Upper lobe of left lung (tissue), 6 donors: ENCODE results near the gene COX6A2. TPM values are rescaled to one million over a fixed set of nuclear protein-coding genes. Genes with fewer than 3 reads are reported as not detected.

ENCODE experiments used
- ATAC-seq, 2 donors: fragments of 200-7000 bp; cut with Tn5 transposase; one replicate each; pipeline ENCODE4 v1.9.1; 2022; ENCODE audit warnings: mild to moderate bottlenecking in 2 of 2, moderate library complexity in 2 of 2; ENCODE audit not compliant: low FRiP score in 2 of 2
- DNase-seq, 2 donors: peaks; one replicate each; pipeline ENCODE4 v3.0.0-alpha.2; 2019 to 2020
- H3K27ac ChIP-seq, 4 donors: fragments of 200-600 bp; sonication (generic); one replicate each; pipeline ENCODE4 v1.5.1; 2016 to 2019
- H3K27me3 ChIP-seq, 4 donors: fragments of 200-600 bp; sonication (generic); one replicate each; pipeline ENCODE4 v1.5.1; 2017 to 2019
- H3K36me3 ChIP-seq, 4 donors: fragments of 200-600 bp; sonication (generic); one replicate each; pipeline ENCODE4 v1.5.1; 2016 to 2019
- H3K4me1 ChIP-seq, 4 donors: fragments of 200-600 bp; sonication (generic); one replicate each; pipeline ENCODE4 v1.5.1; 2018 to 2019
- H3K4me3 ChIP-seq, 4 donors: fragments of 200-600 bp; sonication (generic); one replicate each; pipeline ENCODE4 v1.5.1; 2017 to 2019; ENCODE audit warnings: mild to moderate bottlenecking in 2 of 4, moderate library complexity in 1 of 4
- H3K9me3 ChIP-seq, 4 donors: fragments of 200-600 bp; sonication (generic); one replicate each; pipeline ENCODE4 v1.5.1; 2018 to 2019
- EP300 ChIP-seq, 4 donors: sonication (generic); formaldehyde crosslinking; IDR thresholded peaks; one replicate each; pipeline ENCODE4 v1.5.1; 2017; ENCODE audit warnings: antibody characterized with exemption in 4 of 4, control low read depth in 2 of 4
- POLR2A ChIP-seq, 4 donors: fragments of 450-650 bp; IDR thresholded peaks; one replicate each; pipeline ENCODE4 v1.5.1; 2016 to 2017; ENCODE audit warnings: antibody characterized with exemption in 4 of 4, mild to moderate bottlenecking in 2 of 4
- POLR2AphosphoS5 ChIP-seq, 2 donors: sonication (generic); formaldehyde crosslinking; IDR thresholded peaks; one replicate each; pipeline ENCODE4 v1.5.1; 2017; ENCODE audit warnings: antibody characterized with exemption in 2 of 2
- WGBS, 2 donors: methylation state at CpG; one replicate each; pipeline ENCODE4 v1.1.5; 2017 to 2018; 5-methylcytosine and 5-hydroxymethylcytosine counted together
- total RNA-seq, 6 donors: library from RNA; depleted of rRNA in 4 of 6; stranded (reverse); fragments of >200 nt in 4 of 6; gene quantifications; one replicate each; pipeline versions ENCODE4 v1.1.0 to v1.2.1, GENCODE V29; 2016 to 2021
- TF ChIP-seq, protein P1 (sequence below), 6 experiments: fragments of 450-650 bp in 4 of 6; fragments of 200-600 bp in 2 of 6; sonication (generic) in 2 of 6; IDR thresholded peaks; one replicate each; pipeline ENCODE4 v1.5.1; 2016 to 2019; ENCODE audit warnings: antibody characterized with exemption in 6 of 6
- donor health status: DM: no; HTN: no; CAD: no; lungs with moderate emphysema.
- donor health status: DM: no; HTN: yes; CAD: no; lungs with severe emphysema.

Gene COX6A2
- total RNA-seq, 6 donors from 2014 or later, result not detected

DNA sequence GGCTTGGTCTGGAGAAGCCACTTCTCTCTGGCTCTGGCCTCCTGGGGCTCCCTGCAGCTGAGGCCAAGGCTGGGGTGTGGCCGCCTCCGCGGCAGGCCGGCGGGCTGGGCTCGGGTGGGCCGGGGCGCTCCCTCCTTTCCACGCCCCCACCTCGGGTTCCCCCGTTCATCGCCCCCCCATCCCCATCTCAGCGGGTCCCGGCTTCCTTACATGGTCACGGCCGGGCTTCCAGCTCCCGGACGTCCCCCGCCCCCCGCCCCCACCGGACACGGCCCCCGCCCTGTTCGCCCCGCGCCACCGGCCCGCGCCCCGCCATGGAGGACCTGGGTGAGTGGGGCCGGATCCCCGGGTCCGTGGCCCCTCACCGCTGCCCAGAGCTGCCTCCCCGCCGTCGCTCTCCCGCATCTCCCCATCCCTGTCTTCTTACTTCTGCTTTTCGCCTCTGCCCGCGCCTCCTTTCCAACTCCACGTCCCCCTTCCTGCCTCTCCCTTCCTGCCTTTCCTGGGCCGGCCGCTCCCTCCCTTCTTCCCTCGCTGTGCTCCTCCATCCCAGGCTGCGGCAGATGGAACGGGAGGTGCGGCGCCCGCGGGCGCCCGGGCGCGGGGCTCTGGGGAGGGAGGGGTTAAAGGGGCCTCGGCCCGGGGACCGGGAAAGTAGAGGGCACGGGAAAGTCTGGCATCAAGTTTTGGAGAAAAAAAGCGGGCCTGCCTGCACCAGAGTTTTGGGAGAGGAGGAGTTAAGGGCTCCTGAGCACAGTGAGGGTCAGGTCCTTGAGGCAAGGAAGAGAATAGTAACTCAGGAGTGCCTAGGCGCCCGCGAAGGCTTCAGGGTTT, 43.9 kb upstream of the COX6A2 start, which contains the start of gene TGFB1I1:
TSS of gene TGFB1I1 (plus strand) at position 278 of the 834 bp plus-strand sequence. CDS start at position 315, 37 bp downstream.
- Histone ChIP-seq H3K27me3 (no peaks in the 10 kb centered on the region), H3K36me3 (peaks cover 0 to 43% (median 10%) of the 10 kb centered on the region in 4 donors), H3K27ac (peak within 1 kb of the TSS; percentile 85 to 98 (median 90)), H3K4me1 (peaks cover 21 to 46% (median 27%) of the 10 kb centered on the region in 4 donors), H3K4me3 (peak within 1 kb of the TSS; percentile 52 to 75 (median 62)), H3K9me3 (no peaks in the 10 kb centered on the region)
- DNase-seq (peak; percentile 43 to 90), ATAC-seq (peak in 1 of 2 donors; percentile 75)
- WGBS, 2 donors, result 2% methylated on average over 33 to 43 of the region's 63 CpGs
- TF ChIP-seq EP300 (IDR thresholded peaks at IDR 0.05) (no peak), POLR2AphosphoS5 (IDR thresholded peaks at IDR 0.05) (peak in 1 of 2 donors; percentile 10)

DNA sequence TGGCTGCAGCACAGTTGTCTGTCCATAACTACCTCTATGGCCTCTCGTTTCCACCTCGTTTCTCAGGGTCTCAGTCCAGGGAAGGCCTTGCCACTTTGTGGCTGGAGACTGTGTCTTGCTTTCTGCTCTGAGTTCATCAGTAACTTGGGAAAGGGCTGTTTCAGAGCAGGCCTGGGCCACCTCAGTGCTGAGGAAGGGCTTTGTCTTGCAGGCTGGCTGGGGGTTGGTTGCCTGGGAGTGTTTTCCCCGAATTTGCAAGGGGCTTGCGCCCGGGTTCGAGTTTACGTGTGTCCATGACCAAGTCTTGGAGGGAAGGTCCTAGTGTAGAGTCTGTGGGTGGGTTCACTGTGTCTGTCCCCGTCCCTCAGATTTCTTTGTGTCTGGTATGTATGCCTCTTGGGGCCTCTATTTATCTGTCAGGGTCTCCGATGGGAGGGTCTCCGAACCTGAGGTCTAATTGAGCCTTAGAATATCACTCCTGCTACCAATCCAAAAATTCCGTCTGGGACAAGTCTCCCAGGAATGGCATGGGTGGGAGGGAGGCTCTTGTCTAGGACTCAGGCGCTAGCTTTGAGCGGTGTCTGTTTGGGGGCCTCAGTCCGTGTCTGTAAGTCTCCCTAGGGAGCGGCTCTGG, 43.2 kb upstream of the COX6A2 start:
- ATAC-seq, result no peak
- TF ChIP-seq EP300 (IDR thresholded peaks at IDR 0.05), result no peak
- no peak for TF ChIP-seq POLR2AphosphoS5 (IDR thresholded peaks at IDR 0.05)
- TF ChIP-seq, protein P1, sequence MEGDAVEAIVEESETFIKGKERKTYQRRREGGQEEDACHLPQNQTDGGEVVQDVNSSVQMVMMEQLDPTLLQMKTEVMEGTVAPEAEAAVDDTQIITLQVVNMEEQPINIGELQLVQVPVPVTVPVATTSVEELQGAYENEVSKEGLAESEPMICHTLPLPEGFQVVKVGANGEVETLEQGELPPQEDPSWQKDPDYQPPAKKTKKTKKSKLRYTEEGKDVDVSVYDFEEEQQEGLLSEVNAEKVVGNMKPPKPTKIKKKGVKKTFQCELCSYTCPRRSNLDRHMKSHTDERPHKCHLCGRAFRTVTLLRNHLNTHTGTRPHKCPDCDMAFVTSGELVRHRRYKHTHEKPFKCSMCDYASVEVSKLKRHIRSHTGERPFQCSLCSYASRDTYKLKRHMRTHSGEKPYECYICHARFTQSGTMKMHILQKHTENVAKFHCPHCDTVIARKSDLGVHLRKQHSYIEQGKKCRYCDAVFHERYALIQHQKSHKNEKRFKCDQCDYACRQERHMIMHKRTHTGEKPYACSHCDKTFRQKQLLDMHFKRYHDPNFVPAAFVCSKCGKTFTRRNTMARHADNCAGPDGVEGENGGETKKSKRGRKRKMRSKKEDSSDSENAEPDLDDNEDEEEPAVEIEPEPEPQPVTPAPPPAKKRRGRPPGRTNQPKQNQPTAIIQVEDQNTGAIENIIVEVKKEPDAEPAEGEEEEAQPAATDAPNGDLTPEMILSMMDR (IDR thresholded peaks at IDR 0.05), result no peak
- no peak for TF ChIP-seq POLR2A (IDR thresholded peaks at IDR 0.05)
- WGBS, 2 donors, result 55 to 81% methylated on average over 3 to 14 of the region's 15 CpGs
- DNase-seq, result no peak
- no peaks in the 10 kb centered on the region for H3K9me3 ChIP-seq
- peak overlapping the region; percentile 85 to 98 (median 90) for H3K27ac ChIP-seq
- H3K27me3 ChIP-seq, result no peaks in the 10 kb centered on the region
- H3K36me3 ChIP-seq, result peaks cover 0 to 42% (median 13%) of the 10 kb centered on the region in 4 donors
- H3K4me3 ChIP-seq, result peak overlapping the region; percentile 52 to 75 (median 62)
- H3K4me1 ChIP-seq, result peaks cover 20 to 42% (median 26%) of the 10 kb centered on the region in 4 donors

DNA sequence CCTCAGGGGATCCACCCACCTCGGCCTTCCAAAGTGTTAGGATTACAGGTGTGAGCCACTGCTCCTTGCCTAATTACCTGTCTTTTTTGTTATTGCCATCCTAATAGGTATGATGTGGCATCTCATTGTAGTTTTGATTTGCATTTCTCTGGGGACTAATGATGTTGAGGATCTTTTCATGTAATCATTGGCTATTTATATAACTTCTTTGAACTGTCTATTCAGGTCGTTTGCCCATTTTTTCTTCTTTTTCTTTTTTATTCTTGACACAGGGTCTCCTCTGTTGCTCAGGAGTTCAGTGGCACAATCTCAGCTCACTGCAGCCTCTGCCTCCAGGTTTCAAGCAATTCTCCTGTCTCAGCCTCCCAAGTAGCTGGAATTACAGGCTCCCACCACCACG, 42.5 kb upstream of the COX6A2 start:
- H3K36me3 ChIP-seq, result peaks cover 2 to 42% (median 17%) of the 10 kb centered on the region in 4 donors
- peaks cover 17 to 34% (median 19%) of the 10 kb centered on the region in 4 donors for H3K4me1 ChIP-seq
- 81 to 89% methylated on average over 3 of the region's 3 CpGs for WGBS, 2 donors
- H3K27me3 ChIP-seq, result no peaks in the 10 kb centered on the region
- DNase-seq (no peak), ATAC-seq (no peak)
- peak overlapping the region in 3 of 4 donors; percentile 88 to 98 (median 92) for H3K27ac ChIP-seq
- TF ChIP-seq, protein P1 (IDR thresholded peaks at IDR 0.05), result no peak
- H3K9me3 ChIP-seq, result no peaks in the 10 kb centered on the region
- H3K4me3 ChIP-seq, result no peak overlapping the region

DNA sequence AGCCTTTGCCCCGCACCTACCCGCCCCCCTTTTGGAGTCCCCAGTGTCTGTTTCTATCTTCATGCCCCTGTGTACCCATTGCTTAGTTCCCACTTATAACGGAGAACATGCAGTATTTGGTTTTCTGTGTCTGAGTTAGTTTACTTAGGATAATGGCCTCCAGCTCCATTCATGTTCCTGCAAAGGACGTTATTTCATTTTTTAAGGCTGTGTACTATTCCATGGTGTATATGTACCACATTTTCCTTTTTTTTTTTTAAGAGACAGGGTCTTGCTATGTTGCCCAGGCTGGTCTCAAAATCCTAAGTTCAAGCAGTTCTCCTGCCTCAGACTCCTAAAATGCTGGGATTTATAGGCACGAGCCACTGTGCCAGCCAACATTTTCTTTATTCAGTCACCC, 39.7 kb upstream of the COX6A2 start:
- Histone ChIP-seq H3K27ac (no peak overlapping the region), H3K27me3 (no peaks in the 10 kb centered on the region), H3K4me1 (peaks cover 13 to 24% (median 17%) of the 10 kb centered on the region in 4 donors), H3K9me3 (no peaks in the 10 kb centered on the region), H3K4me3 (no peak overlapping the region), H3K36me3 (peaks cover 2 to 44% (median 32%) of the 10 kb centered on the region in 4 donors)
- DNase-seq (no peak), ATAC-seq (no peak)
- 89 to 96% methylated on average over 5 of the region's 5 CpGs for WGBS, 2 donors
- no peak for TF ChIP-seq POLR2AphosphoS5 (IDR thresholded peaks at IDR 0.05)
- TF ChIP-seq, protein P1 (IDR thresholded peaks at IDR 0.05), result no peak
- no peak for TF ChIP-seq EP300 (IDR thresholded peaks at IDR 0.05)
- no peak for TF ChIP-seq POLR2A (IDR thresholded peaks at IDR 0.05)

DNA sequence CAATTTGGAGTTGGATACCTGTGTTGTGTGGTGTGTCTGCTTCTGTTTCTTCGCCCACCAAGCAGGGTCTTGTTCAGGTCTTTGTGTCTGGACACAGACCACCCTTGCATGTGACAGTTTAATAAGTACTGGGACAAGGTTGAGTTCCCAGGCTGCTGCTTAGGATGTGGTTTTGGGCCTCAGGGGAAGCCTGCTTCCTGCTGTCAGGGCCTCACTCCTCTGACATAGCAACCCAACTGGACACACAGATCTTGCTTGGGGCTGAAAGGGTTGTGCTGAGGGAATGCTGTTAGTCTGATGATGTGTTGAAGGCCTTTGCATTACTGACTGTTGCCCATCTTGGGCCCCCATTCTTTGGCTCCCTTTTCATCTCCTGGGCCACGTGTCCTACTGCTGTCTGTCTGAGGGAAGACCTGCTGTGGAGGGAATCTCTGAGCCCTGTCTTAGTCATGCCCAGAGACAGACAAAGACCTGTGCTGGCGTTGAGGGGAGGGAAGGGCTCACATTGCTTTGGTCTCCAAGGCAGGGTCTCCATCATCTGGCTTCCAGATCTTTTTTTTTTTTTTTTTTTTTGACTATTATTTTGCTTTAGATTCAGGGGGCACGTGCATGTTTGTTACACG, 39.1 kb upstream of the COX6A2 start:
- H3K27ac ChIP-seq, result no peak overlapping the region
- TF ChIP-seq EP300 (IDR thresholded peaks at IDR 0.05) (no peak), POLR2AphosphoS5 (IDR thresholded peaks at IDR 0.05) (no peak), POLR2A (IDR thresholded peaks at IDR 0.05) (no peak)
- TF ChIP-seq, protein P1 (IDR thresholded peaks at IDR 0.05), result no peak
- no peak overlapping the region for H3K4me3 ChIP-seq
- no peaks in the 10 kb centered on the region for H3K9me3 ChIP-seq
- no peaks in the 10 kb centered on the region for H3K27me3 ChIP-seq
- WGBS, 2 donors, result 85 to 89% methylated on average over 4 to 5 of the region's 5 CpGs
- peaks cover 2 to 49% (median 35%) of the 10 kb centered on the region in 4 donors for H3K36me3 ChIP-seq
- no peak for DNase-seq
- H3K4me1 ChIP-seq, result peaks cover 7 to 18% (median 13%) of the 10 kb centered on the region in 4 donors
- no peak for ATAC-seq
